Activated CD4-positive, CD25-positive, alpha-beta regulatory T cell treated with anti-CD3 and anti-CD28 coated beads, Interleukin-2, amount 50 U/mL, for 16 hours (primary cell): ENCODE results near the gene MGAT1.
A peak's percentile ranks its signal among the peaks of the same experiment; 100 is the strongest.
"Not testable (repeated sequence)": the region's sequence is repeated elsewhere in the genome, so short reads cannot be mapped to it uniquely, and the experiment has no call there.

Source experiments
- DNase-seq: peaks from one replicate; pipeline ENCODE4 v3.0.0-alpha.2; 2020; ENCODE audit warnings: low read depth, low spot score

Gene MGAT1

DNA sequence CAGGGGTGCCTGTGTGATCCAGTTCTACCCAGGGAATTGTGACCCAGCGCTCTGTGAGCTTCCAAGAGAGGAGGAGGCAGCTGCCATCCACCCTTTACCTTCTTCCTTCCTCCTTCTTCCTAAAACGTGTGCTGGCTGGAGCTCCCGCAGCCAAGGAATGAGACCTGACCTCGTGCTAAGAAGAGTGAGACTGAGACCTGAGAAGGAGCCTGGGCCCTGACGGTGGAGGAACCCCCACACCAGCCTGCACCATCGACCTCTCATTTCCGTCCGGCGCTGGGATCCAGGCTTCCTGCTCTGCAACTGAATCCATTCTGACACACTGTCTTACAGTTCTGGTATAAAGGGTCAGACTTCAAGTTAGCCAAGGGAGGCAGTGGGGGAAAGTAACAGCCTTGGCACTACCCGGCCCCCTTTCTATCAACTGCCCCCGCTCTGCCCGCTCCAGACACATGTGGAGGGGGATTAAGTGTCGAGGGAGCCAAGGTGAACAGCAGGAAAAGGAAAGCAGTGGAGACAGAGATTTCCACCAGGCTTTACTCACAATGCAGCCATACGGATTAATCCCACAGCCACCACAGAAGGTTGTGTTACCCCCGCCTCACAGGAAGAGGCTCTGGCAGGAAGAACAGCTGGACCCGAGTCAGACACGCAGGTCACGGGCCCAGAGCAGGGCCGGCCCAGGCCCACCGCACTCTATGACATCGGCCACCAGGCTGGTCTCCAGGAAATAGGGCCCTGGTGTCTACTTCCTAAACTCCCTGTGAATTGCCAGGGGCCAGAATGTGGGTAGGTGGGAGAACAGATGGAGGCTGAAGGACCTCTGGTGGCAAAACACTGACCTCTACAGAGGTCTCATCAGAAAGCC lies 15.8 kb downstream of the MGAT1 start:
- DNase-seq: no peak

DNA sequence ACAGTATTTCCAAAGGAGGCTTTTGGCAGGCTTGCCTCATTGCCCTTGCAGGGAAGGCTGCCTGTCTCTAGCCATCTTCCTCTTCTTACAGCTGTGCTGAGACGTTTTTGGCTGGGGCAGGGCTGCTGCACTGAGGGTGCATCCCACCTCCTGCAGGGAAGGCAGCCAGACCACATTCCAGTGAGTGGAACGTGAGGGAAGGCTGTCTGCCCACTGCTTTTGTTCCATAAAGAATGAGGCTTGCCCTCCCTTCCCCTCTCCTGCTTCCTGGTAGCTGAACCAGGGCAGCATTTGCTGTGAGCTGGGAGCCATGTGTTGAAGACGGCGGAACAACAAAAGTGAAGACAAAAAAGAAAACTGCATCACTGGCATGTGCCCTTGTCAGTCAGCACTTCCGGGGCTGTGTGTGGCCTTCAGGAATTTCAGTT lies 16.8 kb downstream of the MGAT1 start:
- no peak for DNase-seq

DNA sequence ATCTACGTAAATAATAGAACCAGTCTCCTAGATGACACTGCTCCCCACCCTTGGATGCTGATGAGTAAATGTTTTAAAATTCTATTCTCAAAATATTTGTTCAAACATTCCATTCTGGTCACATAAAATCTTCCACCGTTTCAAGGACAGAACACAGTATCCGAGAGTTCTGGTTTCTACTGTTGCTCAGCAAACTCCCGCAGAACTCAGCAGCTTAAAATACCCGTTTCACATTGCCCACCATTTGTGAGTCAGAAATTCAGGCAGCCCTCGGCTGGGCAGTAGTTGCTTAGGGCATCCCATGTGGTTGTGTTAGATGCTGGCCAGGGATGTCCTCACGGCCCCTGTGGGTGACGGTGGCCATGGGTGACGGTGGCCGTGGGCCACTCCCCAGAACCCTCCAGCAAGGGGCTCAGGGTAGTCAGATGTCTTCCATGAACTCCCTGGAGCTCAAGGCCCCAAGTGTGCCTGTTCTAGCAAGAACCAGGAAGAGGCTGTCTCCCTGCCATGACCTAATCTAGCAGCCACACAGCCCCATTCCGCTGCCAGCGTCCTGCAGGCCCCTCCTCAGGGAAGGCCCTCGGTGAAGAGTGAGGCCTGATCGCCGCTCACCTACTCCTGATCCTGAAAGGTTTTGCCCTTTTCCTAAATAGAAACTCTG lies 17.4 kb downstream of the MGAT1 start:
- DNase-seq: no peak

DNA sequence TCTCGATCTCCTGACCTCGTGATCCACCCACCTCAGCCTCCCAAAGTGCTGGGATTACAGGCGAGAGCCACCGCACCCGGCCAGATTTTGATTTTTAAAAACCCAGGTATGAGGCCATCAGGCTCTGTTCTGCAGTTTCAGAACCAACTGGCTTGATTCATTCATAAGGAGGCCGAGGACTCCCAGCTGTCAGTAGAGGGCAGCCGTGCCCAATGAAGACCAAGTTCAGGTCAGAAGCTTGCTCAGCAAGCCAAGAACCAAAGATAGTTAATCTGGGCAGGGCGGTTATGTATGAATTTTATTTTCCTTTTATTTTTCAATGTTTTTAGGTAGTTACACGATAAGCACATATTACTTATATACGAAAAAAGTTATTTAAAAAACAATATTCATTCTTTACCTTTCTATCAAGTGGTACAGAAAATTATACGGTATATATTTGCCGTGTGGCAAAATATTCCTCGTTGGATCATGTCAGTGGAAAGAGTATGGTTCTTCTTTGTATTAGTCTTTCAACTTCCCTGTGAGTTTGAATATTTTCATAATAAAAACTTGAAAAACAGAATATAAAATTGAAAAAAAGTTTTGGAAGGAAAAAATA lies 18.0 kb downstream of the MGAT1 start:
- peak; percentile 59 for DNase-seq

DNA sequence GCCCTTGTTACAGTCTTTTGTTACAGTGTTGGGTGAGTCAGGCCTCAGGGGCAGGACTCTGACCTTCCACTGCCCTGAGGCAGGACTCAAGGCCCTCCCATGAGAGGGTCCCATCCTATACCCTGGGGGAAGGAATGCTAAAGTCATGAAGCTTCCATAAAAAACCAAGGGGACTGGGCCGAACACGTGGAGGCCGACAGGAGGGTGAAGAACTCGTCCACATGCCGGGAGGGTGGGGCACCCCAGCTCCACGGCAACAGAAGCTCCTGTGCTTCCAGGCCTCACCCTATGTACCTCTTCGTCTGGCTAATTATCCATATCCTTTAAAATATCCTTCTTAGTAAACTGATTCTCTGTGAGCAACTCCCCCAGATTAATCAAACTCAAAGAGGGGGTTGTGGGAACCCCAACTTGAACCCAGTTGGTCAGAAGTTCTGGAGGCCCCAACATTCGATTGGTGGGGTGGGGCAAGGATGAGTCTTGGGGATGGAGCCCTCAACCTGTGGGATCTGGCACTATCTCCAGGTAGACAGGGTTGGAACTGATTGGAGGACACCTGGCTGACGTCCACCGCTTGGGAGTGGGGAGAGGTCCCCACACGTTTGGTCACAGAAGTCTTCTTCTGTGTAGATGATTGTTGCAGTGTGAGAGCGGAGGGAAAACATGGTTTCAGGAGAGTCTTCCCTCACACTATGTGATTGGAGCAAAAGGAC lies 19.1 kb downstream of the MGAT1 start:
- no peak for DNase-seq

DNA sequence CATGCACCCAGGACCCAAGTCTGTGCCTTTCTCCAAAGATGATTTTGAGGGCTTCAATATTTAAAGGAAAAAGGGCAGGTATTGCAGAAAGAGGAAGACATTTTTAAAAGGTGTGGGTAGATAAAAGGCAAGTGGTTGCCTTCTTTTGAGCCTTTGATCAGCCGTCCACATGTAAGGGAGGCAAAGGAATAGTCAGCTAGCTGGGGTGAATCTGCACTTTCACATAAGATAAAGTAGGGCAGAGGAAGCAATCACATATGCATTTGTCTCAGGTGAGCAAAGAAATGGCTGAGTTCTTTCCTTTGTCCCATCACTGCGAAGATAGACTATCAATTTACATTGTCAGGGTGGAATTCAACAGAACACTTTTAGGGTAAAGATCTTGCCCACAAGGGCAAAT lies 19.9 kb downstream of the MGAT1 start:
- no peak for DNase-seq

DNA sequence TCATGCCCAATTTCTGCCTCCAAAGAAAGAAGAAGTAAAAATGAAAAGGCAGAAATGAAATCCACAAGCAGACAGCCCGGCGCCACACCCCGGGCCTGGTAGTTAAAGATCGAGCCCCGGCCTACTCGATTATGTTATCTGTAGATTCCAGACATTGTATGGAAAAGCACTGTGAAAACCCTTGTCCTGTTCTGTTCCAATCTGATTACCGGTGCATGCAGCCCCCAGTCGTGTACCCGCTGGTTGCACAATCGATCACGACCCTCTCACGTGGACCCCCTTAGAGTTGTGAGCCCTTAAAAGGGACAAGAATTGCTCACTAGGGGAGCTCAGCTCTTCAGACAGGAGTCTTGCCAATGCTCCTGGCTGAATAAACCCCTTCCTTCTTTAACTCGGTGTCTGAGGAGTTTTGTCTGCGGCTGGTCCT lies 20.7 kb downstream of the MGAT1 start:
- not testable (repeated sequence) for DNase-seq

DNA sequence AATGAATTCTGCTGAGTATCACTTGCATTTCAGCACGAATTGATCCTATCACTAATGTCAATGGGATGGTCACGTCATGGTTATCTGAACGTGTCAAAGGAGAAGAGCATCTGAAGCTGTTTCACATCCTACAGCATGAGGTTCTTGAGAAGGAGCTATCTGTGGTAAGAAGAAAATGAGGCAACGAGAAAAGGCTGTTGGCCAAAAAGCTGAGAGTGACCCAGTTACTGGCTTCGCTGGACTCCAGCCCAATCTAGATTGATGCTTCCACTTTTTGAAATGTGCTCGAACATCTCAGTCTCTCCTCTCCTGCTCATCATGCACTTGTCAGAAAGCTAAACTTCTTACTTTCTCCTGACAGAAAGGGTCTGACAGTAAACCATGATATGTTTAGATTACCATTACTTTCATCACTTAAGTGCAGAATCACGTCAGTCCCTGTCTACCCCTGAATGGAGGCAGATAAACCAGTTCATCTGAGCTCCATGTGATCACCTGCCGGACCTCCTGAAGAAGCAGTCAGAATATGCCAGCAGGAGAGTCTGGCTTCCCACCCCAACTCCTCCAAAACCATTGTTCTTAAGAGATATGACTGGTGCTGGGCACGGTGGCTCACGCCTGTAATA lies 22.5 kb downstream of the MGAT1 start:
- DNase-seq: no peak

DNA sequence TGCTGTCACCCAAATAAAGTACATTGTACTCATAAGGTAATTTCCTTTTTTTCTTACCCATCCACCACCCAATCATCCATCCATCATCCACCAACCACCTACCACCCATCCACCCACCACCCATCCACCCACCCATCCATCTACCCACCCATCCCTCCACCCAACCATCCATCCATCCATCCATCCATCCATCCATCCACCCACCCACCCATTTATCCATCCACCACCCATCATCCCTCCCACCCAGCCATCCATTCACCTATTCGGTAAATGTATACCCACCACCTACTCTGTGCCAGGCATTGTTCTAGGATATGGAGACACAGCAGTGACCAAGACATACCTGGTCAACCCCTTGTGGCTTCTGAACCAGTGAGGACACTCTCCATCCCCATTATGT lies 25.1 kb downstream of the MGAT1 start:
- no peak for DNase-seq

DNA sequence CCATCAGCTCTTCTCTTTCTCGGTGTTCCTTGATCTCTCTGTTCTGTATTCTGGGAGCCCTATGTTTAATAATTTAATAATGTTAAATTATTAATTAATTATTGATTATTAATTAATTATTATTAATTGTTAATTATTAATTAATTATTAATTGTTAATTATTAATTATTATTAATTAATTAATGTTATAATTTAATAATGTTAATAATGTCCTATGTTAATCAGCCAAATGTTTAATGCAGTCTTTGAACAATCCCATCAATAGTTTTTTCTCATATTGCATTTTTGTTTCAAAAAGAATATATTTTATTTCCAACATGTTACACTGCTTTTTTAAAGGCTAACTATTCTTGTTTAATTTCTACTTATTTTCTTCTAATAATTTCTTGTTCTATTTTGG lies 26.2 kb downstream of the MGAT1 start:
- DNase-seq: no peak

DNA sequence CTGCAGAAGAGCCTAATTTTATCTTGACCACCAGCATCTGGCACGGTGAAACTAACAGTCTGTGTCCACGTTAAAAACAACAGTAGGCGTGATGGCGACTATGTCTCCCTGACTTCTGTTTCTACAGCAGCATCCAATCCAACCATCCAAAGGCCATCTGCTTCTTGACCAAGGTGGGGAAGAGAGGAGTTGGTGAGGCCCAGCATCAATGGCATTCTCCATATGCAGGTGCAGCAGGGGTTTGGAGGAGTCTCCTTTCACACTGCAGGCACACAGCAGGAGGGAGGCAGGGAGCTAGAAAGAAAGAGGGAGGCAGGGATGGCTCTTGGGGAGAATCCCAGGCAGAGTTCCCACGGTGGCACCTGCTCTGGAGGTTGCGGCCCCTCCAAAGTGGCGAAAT lies 27.0 kb downstream of the MGAT1 start:
- no peak for DNase-seq

DNA sequence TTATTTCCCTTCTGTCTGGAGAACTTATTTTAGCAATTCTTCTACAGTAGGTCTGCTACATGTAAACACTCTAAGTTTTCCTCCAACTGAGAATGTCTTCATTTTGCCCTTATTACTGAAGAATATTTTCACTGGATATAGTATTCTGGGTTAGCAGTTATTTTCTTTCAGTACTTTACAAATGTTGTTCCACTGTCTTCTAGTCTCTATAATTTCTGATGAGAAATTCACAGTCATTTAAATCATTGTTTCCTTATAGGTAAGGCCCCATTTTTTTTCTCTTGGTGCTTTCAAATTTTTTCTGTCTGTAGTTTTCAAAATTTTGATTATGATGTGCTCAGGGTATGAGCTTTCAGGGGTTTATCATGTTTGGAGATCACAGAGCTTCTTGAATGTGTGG lies 30.8 kb downstream of the MGAT1 start:
- no peak for DNase-seq

DNA sequence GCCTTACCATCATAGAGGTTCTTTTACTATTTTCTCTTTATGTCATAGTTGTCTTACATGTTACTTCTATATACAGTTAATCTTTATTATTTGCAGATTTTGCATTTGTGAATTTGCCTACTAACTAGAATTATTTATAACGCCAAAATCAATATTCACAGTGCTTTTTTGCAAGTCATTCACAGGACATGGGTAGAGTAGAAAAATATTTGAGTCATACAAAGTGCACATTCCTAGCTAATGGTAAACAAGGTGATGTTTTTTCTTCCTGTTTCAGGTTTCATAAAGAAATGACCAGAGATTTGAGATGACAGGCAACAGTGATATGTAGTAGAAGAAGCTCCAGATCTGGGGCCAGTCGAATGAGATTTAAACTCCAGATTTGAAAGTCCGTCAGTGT lies 32.8 kb downstream of the MGAT1 start:
- DNase-seq: no peak

DNA sequence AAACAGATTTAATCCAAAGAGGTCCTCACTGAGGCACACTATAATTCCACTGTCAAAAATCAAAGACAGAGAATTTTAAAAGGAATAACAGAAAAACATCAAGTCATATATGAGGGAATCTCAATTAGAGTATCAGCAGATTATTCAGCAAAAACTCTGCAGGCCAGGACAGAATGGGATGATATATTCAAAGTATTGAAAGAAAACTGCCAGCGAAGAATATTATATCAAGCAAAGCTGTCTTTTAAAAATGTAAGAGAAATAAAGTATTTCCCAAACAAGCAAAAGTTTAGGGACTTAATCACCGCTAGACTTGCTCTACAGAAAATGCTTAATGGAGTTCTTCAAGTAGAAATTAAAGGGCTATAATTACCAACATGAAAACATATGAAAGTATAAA lies 47.0 kb downstream of the MGAT1 start:
- no peak for DNase-seq

DNA sequence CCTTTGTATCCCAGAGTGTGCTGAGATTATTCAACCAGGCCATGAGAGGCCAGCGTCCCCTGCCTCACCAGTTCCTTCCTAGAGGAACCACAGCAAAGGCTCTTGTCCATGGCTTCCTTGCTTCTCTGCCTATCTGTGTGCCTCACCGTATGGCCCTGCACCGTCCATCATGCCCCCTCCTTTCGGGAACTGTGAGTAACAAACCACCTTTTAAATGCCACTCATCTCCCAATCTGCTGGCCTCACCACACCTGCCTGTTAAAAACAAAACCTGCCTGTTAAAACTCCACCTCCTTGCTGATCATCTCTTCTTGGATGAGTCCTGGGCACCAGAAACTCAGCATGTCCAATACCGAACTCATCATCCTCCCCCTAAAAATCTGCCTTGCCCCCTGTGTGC lies 58.4 kb downstream of the MGAT1 start:
- DNase-seq: no peak

DNA sequence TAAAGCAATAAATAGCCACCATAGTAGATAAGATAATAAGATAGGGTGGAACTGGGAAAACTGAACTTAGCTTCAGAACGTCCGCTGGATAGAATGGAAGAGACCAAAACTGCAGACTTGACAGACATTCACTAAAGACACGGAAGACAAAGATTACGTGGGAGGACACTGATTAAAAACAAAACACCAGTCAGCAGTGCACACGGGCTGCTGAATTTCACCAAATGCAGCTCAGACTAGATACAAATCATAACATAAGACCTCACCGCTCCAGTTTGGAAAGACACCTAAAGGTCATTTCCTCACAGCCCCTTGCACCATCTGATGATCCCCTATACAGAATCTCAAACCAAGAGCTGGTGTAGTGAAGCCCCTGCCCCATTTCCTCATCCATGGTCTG lies 59.9 kb downstream of the MGAT1 start:
- DNase-seq: no peak

DNA sequence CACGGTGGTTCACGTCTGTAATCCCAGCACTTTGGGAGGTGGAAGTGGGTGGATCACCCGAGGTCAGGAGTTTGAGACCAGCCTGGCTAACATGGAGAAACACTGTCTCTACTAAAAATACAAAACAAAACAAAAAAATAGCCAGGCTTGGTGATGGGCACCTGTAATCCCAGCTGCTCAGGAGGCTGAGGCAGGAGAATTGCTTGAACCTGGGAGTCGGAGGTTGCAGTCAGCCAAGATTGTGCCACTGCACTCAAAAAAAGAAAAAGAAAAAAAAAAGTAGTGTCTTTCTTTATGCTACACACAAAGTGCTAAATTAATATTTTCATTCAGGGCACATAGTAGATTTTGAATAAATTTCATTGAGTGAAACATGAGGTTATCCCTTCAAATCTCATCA lies 61.7 kb downstream of the MGAT1 start:
- not testable (repeated sequence) for DNase-seq

DNA sequence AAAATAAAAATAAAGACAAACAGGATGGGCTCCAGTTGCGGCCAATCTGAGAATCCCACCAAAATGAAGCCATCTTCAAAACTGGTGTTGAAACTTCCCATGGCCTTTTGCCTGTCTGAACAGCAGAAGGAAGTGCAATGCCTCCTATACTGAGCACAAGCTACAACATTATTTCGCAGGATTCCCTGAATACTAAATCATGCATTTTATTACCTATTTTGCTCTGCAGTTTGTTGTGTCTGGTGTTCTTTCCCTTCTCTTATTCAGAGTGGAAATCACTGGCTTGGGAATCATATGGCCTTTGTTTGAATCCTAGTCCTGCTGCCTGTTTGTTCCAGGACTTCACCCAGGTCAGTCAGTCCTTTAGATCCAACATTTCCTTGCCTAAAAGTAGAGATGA lies 62.6 kb downstream of the MGAT1 start, which contains the start of gene OR2Y1:
OR2Y1 (minus strand) TSS at position 101 of the 400 bp plus-strand sequence; CDS start at position 101, 0 bp downstream.
- no peak for DNase-seq

DNA sequence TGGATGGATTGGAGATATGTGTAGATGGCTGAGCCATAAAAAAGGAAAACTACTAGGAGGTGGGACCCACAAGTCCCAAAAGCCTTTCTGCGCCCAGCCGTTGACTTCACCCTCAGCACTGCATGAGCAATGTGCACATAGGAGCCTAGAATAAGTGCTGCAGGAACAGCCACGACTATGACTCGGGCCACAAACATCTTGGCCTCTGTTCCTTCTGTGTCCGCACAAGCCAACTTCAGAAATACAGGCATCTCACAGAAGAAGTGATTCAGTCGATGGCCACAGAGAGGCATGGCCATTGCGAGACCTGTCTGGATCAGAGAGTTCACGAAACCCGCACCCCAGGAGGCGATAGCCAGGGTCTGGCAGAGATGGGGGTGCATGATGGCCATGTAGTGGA lies 63.3 kb downstream of the MGAT1 start:
- no peak for DNase-seq

DNA sequence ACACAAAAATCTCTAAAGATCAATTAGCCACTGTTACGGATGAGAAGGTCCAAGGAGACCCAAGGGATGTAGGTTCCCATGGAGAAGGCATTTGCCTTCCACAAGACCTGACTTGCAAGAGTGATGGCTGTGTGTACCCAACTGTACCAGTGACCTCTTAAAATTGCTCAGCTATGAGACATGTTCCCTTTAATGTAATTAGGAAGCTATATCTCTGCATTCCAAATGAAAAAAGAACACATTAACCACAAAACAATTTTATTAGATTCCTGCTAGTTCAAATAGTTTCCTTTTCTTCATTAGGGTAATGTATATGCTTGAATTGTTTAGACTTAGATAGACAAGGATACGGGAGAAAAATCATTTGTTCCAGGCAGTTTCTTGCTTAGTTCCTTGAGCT lies 66.1 kb downstream of the MGAT1 start:
- DNase-seq: no peak
